HG03095 (cell line): Measurements from ENCODE around the gene LGI2.
"Not testable (repeated sequence)": the region's sequence is repeated elsewhere in the genome, so short reads cannot be mapped to it uniquely, and the experiment has no call there.

ENCODE experiments used
- ATAC-seq: cut with Tn5 transposase; IDR thresholded peaks from one replicate; pipeline ENCODE4 v1.9.1; 2021; ENCODE audit warnings: moderate library complexity; ENCODE audit not compliant: unreplicated experiment

The LGI2 gene

GRCh38 chr4:25030277-25031076 lies at the start of gene LGI2:
Gene LGI2 (minus strand): TSS chr4:25030946. CDS start chr4:25030693, 253 bp downstream.
- ATAC-seq, result no peak

GRCh38 chr4:25078523-25078922 lies 47.8 kb upstream of the LGI2 start:
- ATAC-seq, result no peak

- ATAC-seq, result no peak
Measured at GRCh38 chr4:25076625-25077398, 46.1 kb upstream of the LGI2 start.

- ATAC-seq, result no peak
Measured at GRCh38 chr4:25075851-25076250, 45.1 kb upstream of the LGI2 start.

GRCh38 chr4:25075129-25075528 lies 44.4 kb upstream of the LGI2 start:
- ATAC-seq, result no peak

GRCh38 chr4:25070545-25070944 lies 39.8 kb upstream of the LGI2 start:
- ATAC-seq, result no peak

GRCh38 chr4:25069014-25069413 lies 38.3 kb upstream of the LGI2 start:
- ATAC-seq, result no peak

- no peak for ATAC-seq
Measured at GRCh38 chr4:25068386-25068785, 37.6 kb upstream of the LGI2 start.

GRCh38 chr4:25065932-25066590 lies 35.3 kb upstream of the LGI2 start:
- no peak for ATAC-seq

GRCh38 chr4:25065431-25065858 lies 34.7 kb upstream of the LGI2 start:
- ATAC-seq, result no peak

GRCh38 chr4:25064447-25064846 lies 33.7 kb upstream of the LGI2 start:
- ATAC-seq, result not testable (repeated sequence)

- no peak for ATAC-seq
Measured at GRCh38 chr4:25063116-25063515, 32.4 kb upstream of the LGI2 start.

GRCh38 chr4:25062098-25062497 lies 31.4 kb upstream of the LGI2 start:
- ATAC-seq, result no peak

- ATAC-seq, result no peak
Measured at GRCh38 chr4:25061602-25062001, 30.9 kb upstream of the LGI2 start.

- no peak for ATAC-seq
Measured at GRCh38 chr4:25060963-25061340, 30.2 kb upstream of the LGI2 start.

- no peak for ATAC-seq
Measured at GRCh38 chr4:25060241-25060962, 29.7 kb upstream of the LGI2 start.

GRCh38 chr4:25059791-25060190 lies 29.0 kb upstream of the LGI2 start:
- ATAC-seq, result no peak

- ATAC-seq, result no peak
Measured at GRCh38 chr4:25058796-25059195, 28.1 kb upstream of the LGI2 start.

GRCh38 chr4:25057299-25057698 lies 26.6 kb upstream of the LGI2 start:
- ATAC-seq, result no peak

GRCh38 chr4:25052037-25052436 lies 21.3 kb upstream of the LGI2 start:
- not testable (repeated sequence) for ATAC-seq

GRCh38 chr4:25051534-25051933 lies 20.8 kb upstream of the LGI2 start:
- no peak for ATAC-seq
